SKM-1 treated with dmso at 0.1 percent for 144 hours (cell line): ENCODE results near the gene DHX34.

Experiments
- DNase-seq: peaks from one replicate; lab custom pipeline; 2025; ENCODE audit not compliant: unreplicated experiment; lab: John Stamatoyannopoulos, UW

DHX34 gene

GRCh38 chr19:47417107-47417745 lies 68.1 kb downstream of the DHX34 start:
- DNase-seq = no peak

- DNase-seq = no peak
Observed at GRCh38 chr19:47417746-47418691, 68.9 kb downstream of the DHX34 start.

- DNase-seq = no peak
Observed at GRCh38 chr19:47418692-47419029, 69.5 kb downstream of the DHX34 start.

GRCh38 chr19:47419030-47419783 lies 70.1 kb downstream of the DHX34 start, which contains the start of gene MEIS3:
TSS of gene MEIS3 (minus strand) at chr19:47419527. CDS start at chr19:47419081, 446 bp downstream.
- no peak for DNase-seq

GRCh38 chr19:47419789-47420188 lies 70.7 kb downstream of the DHX34 start:
- no peak for DNase-seq

GRCh38 chr19:47421244-47421786 lies 72.2 kb downstream of the DHX34 start:
- no peak for DNase-seq

GRCh38 chr19:47421844-47422395 lies 72.8 kb downstream of the DHX34 start:
- DNase-seq = no peak

- no peak for DNase-seq
Observed at GRCh38 chr19:47422417-47423163, 73.5 kb downstream of the DHX34 start.

- no peak for DNase-seq
Observed at GRCh38 chr19:47423203-47423882, 74.2 kb downstream of the DHX34 start.

GRCh38 chr19:47427241-47428176 lies 78.4 kb downstream of the DHX34 start:
- DNase-seq = no peak

GRCh38 chr19:47428177-47428894 lies 79.2 kb downstream of the DHX34 start:
- no peak for DNase-seq

- DNase-seq = no peak
Observed at GRCh38 chr19:47429140-47429793, 80.2 kb downstream of the DHX34 start.

- DNase-seq = no peak
Observed at GRCh38 chr19:47430041-47430802, 81.1 kb downstream of the DHX34 start.

GRCh38 chr19:47432091-47432490 lies 83.0 kb downstream of the DHX34 start:
- no peak for DNase-seq
